Heart right ventricle (tissue), 16 donors: ENCODE data around the gene SLC9A5. TPM values are rescaled to one million over a fixed set of nuclear protein-coding genes. Genes with fewer than 3 reads are reported as not detected.

Experiments
- ATAC-seq, 8 donors: fragments of 200-7000 bp; cut with Tn5 transposase; one replicate each; pipeline ENCODE4 v1.9.1; 2020; ENCODE audit warnings: mild to moderate bottlenecking in 8 of 8, moderate library complexity in 8 of 8, moderate number of reproducible peaks in 1 of 8
- DNase-seq, 2 donors: peaks; one replicate each; pipeline ENCODE4 v3.0.0-alpha.2; 2020
- H3K27ac ChIP-seq, 10 donors: fragments of 200-600 bp; sonication (generic) in 2 of 10; one replicate each; pipeline versions ENCODE4 v1.5.0 to v1.8.0; 2020 to 2022; ENCODE audit warnings: mild to moderate bottlenecking in 3 of 10
- H3K27me3 ChIP-seq, 7 donors: fragments of 200-600 bp; one replicate each; pipeline ENCODE4 v1.8.0; 2021 to 2022; ENCODE audit warnings: mild to moderate bottlenecking in 2 of 7
- H3K36me3 ChIP-seq, 9 donors: fragments of 200-600 bp; sonication (generic) in 1 of 9; one replicate each; pipeline versions ENCODE4 v1.5.0 to v1.8.0; 2020 to 2022; ENCODE audit warnings: mild to moderate bottlenecking in 2 of 9
- H3K4me1 ChIP-seq, 9 donors: fragments of 200-600 bp; sonication (generic) in 1 of 9; one replicate each; pipeline versions ENCODE4 v1.5.0 to v1.8.0; 2020 to 2022; ENCODE audit warnings: mild to moderate bottlenecking in 4 of 9
- H3K4me3 ChIP-seq, 10 donors: fragments of 200-600 bp; sonication (generic) in 2 of 10; one replicate each; pipeline versions ENCODE4 v1.5.0 to v1.8.0; 2020 to 2022; ENCODE audit warnings: mild to moderate bottlenecking in 7 of 10, moderate library complexity in 2 of 10
- H3K9me3 ChIP-seq, 11 donors: fragments of 200-600 bp in 10 of 11; sonication (generic) in 2 of 11; one replicate each; pipeline versions ENCODE4 v1.5.0 to v1.8.0; 2013 to 2022; ENCODE audit warnings: mild to moderate bottlenecking in 2 of 11, control low read depth in 1 of 11, moderate library complexity in 1 of 11
- CTCF ChIP-seq, 9 donors: fragments of 200-600 bp; sonication (generic) in 2 of 9; IDR thresholded peaks; one replicate each; pipeline versions ENCODE4 v1.5.0 to v1.8.0; 2021 to 2022; ENCODE audit warnings: antibody characterized with exemption in 9 of 9, mild to moderate bottlenecking in 5 of 9, moderate library complexity in 1 of 9
- WGBS, 2 donors: extraction: QIAGEN DNeasy Blood & Tissue Kit; methylation state at CpG; one replicate each; pipeline ENCODE4 v1.1.7; 2013; ENCODE audit warnings: inconsistent platforms in 1 of 2; 5-methylcytosine and 5-hydroxymethylcytosine counted together
- intact Hi-C, 10 donors: fragments of 100-400 bp; cut with DNase I; formaldehyde crosslinking; loops; one replicate each; pipeline versions ENCODE4 v1.11.1 to v1.14.2; 2022
- polyA plus RNA-seq, 2 donors: library from polyadenylated mRNA; stranded (reverse); fragments of 200-250 nt; gene quantifications; one replicate each; pipeline ENCODE4 v1.2.3, GENCODE V29; 2013
- total RNA-seq, 10 donors: library from RNA; stranded (reverse); fragmentation: NEBNext Ultra II Directional in 3 of 10; extraction: Animal tissue kit (Norgen Biotek cat#: 25700) in 3 of 10; gene quantifications; one replicate each; pipeline versions ENCODE4 v1.2.1 to v1.2.4, GENCODE V29; 2021 to 2023
- donor health status: Arrhythmogenic right ventricular cardiomyopathy.
- donor health status: ischemic (EF 13 %, LVEDD 7.1; RV severe dilation, severe dysfunction).
- donor health status: healthy with polysubstance abuse.
- donor health status: DM: no; HTN: yes; CAD: no.
- donor health status: DM: no; HTN: no; CAD: no.
- donor health status: ischemic (EF 25% LVEDD 6.9; RV normal size, moderate dysfunction).
- donor health status: ischemic (EF 25% LVEDD 5.7; RV mildly dilated, moderate dysfunction).
- donor health status: healthy.
- donor health status: DM: yes; HTN: yes; CAD: no.
- donor health status: Ischemic cardiomyopathy.
- donor health status: ischemic (EF 35%, LVEDD 5.7; RV mildly dilated, moderate dysfunction).
- donor health status: nonischemic (EF 11% LVEDD 7.7; RV severe dilation, severe dysfunction).
- donor health status: DM: yes; HTN: yes; CAD: no.
- donor health status: PGD.
- donor health status: ischemic (EF 29% LVEDD 5.4; RV normal size, mild dysfunction).
- donor health status: nonischemic (EF 23%, LVEDD 6.1; RV moderate dilation, normal function).

The SLC9A5 gene
- total and polyA plus RNA-seq, 12 donors: 0.26 to 2.4 (median 1.0) TPM

DNA sequence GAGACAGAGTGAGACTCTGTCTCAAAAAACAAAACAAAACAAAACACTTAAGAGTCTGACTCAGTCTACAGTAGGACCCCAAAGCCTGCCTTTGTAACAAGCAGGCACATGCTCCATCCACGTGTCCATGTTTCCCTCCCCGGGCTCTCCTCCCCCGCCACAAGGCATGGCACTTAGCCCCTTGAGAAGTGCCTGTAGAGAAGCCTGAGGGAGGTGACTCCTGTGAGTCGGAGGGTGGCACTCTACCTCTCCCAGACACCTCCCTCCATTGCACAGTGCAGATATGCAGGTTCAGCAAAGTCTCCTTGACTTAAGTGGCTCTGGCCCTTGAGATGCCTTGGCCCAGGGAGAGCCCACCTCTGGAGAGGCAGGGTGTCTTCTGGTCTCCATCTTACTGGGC is 8.3 kb upstream of the SLC9A5 start:
- no peaks in the 10 kb centered on the region for H3K27me3 ChIP-seq
- peak in 1 of 8 donors; percentile 1 for ATAC-seq
- peaks cover 39 to 63% (median 57%) of the 10 kb centered on the region in 9 donors for H3K4me1 ChIP-seq
- no peak for DNase-seq
- no peaks in the 10 kb centered on the region for H3K9me3 ChIP-seq
- peaks cover 0 to 55% (median 39%) of the 10 kb centered on the region in 9 donors for H3K36me3 ChIP-seq
- H3K4me3 ChIP-seq: no peak overlapping the region
- no peak for TF ChIP-seq CTCF (IDR thresholded peaks at IDR 0.05)
- 77 to 87% methylated on average over 4 of the region's 4 CpGs for WGBS, 2 donors
- peak overlapping the region; percentile 79 to 99 (median 96) for H3K27ac ChIP-seq
- intact Hi-C loops: no loop called here

DNA sequence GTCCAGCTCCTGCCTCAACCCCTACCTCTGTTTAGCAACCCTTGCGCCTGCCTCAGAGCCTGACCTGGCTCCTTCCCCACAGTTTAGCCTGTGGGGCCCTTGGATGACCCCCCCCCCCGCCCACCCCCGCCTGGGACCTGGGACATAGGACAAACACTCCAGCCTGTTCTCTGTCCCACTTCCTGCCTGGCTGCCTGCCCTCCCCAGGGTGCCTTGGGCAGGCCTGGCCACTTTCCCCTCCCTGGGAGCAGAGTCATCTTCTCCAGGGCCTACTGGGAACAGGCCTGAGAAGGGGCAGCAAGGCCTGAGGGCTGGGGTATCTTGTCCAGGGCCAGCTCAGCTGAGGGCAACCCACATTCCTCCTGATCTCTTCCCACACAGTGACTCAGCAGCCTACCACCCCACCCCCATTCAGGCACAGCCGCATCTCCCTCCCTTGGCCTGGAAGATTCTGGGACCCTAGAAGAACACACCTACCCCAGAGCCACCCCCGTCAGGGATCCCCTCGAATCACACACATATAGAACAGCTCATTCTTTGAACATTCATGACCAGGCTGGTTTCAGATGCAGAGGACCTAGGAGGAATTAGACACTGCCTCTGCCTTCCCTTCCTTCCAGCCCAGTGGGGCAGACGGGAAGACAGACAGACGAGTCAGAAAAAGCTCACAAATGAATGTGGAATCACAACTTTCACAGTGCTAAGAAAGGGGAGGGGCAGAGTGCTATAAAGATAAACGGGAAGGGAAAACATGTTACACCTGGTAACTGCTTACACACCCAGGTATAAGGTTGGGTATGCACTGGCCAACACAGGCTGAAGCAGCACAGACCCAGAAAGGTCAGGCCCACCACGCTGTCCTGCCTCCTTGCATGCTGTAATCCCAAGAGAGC is 7.5 kb upstream of the SLC9A5 start:
- peak; percentile 70 to 82 for DNase-seq
- ATAC-seq: peak; percentile 16 to 65 (median 41)
- peak overlapping the region; percentile 79 to 99 (median 96) for H3K27ac ChIP-seq
- H3K4me1 ChIP-seq: peaks cover 40 to 69% (median 62%) of the 10 kb centered on the region in 9 donors
- TF ChIP-seq CTCF (IDR thresholded peaks at IDR 0.05): no peak
- intact Hi-C loops: no loop called here
- WGBS, 2 donors: 42 to 51% methylated on average over 10 of the region's 10 CpGs
- H3K27me3 ChIP-seq: no peaks in the 10 kb centered on the region
- H3K4me3 ChIP-seq: peak overlapping the region in 1 of 10 donors; percentile 16
- no peaks in the 10 kb centered on the region for H3K9me3 ChIP-seq
- H3K36me3 ChIP-seq: peaks cover 0 to 48% (median 31%) of the 10 kb centered on the region in 9 donors

DNA sequence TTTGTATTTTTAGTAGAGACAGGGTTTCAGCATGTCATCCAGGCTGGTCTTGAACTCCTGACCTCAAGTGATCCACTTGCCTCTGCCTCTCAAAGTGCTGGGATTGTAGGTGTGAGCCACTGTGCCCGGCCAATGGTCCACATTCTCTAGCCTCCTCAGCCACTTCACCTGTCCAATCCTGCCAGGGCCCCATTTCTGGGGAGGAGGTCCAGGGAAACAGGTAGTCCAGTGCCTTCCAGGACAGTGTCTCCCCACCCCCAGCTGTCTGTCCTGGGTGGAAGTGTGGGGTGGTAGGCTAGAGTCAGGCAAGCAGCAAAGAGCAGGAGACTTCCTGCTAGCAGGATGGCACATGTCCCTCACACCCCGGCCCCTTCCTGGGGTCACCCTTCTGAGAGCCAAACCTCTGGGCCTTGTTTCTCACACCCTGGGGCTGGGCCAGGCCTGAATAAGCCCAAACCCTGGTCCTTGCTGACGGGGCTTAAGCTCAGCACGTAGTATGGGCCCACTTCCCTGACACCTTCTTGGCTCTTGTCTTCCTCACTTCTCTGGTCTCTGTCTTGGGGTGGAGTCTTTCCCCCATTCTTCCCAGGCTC is 6.5 kb upstream of the SLC9A5 start:
- H3K9me3 ChIP-seq: no peaks in the 10 kb centered on the region
- WGBS, 2 donors: 53 to 70% methylated on average over 4 of the region's 4 CpGs
- H3K4me1 ChIP-seq: peaks cover 40 to 69% (median 62%) of the 10 kb centered on the region in 9 donors
- no peaks in the 10 kb centered on the region for H3K27me3 ChIP-seq
- peak overlapping the region; percentile 79 to 99 (median 96) for H3K27ac ChIP-seq
- ATAC-seq (no peak), DNase-seq (no peak)
- H3K4me3 ChIP-seq: no peak overlapping the region
- no peak for TF ChIP-seq CTCF (IDR thresholded peaks at IDR 0.05)
- intact Hi-C loops: no loop called here
- H3K36me3 ChIP-seq: peaks cover 0 to 38% (median 22%) of the 10 kb centered on the region in 9 donors

DNA sequence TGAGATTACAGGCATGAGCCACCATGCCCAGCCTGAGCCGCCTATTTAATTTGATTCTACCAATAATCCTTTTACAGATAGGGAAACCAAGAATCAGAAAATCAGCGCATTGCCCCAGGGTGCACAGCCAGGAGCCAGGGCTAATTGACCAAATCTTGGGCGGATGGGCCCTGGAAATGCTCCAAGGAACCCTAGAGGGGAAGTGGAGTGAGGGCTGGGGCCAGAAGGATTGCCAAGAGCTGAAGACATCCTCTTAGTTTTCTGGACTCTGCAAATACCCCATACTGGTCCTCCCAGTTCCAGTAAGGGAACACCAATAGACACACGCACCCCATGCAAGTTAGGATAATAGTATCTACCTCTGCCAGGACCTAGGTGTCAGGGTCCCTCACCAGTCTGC is 5.3 kb upstream of the SLC9A5 start:
- TF ChIP-seq CTCF (IDR thresholded peaks at IDR 0.05): no peak
- intact Hi-C loops: no loop called here

More for the DNA sequence above, 5.3 kb upstream of the SLC9A5 start:
- ATAC-seq (no peak), DNase-seq (no peak)
- H3K27me3 ChIP-seq: peaks cover 0 to 7% (median 0%) of the 10 kb centered on the region in 7 donors
- peaks cover 40 to 79% (median 72%) of the 10 kb centered on the region in 9 donors for H3K4me1 ChIP-seq
- H3K27ac ChIP-seq: peak overlapping the region in 9 of 10 donors; percentile 93 to 99 (median 96)
- peaks cover 0 to 26% (median 11%) of the 10 kb centered on the region in 9 donors for H3K36me3 ChIP-seq
- 68 to 74% methylated on average over 4 of the region's 4 CpGs for WGBS, 2 donors
- peak overlapping the region in 2 of 10 donors; percentile 12 to 85 for H3K4me3 ChIP-seq
- H3K9me3 ChIP-seq: no peaks in the 10 kb centered on the region
